ENCODE data around the gene LRRC1. TPM values are rescaled to one million over a fixed set of nuclear protein-coding genes. Genes with fewer than 3 reads are reported as not detected.

LRRC1 gene
- total RNA-seq, 1 experiment from 2014 or later = 10.3 TPM

DNA sequence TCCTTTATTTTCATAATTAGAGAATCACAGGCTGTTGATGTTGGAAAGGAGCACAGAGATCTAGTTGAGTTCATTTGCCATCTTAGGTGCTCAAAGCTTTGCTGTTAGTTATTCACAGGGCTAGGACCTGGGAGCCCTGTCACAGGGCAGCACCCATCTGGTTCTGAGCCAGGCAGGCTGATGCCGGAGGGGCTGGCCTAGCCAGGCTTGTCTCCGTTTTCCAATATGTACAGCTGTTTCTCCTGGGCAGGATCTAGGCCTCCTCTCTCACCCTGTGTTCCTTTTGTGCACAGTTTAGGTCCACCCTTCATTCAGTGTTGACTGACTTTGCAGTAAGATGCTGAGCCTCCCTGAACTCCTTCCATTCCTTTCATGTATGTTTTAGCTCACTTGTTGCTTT is 33.4 kb downstream of the LRRC1 start:
- no peak overlapping the region for H3K9ac ChIP-seq (ENCODE audit: extremely low read depth, insufficient read length, low read length)
- H3K14ac ChIP-seq (ENCODE audit: insufficient read depth, low read length) = no peak overlapping the region
- no peak for DNase-seq
- no peak overlapping the region for H4K5ac ChIP-seq (ENCODE audit: insufficient read length, low read depth, low read length)
- no peak overlapping the region for H3K56ac ChIP-seq (ENCODE audit: insufficient read length, low read depth, low read length)
- H3K79me1 ChIP-seq (ENCODE audit: insufficient read depth, low read depth, low read length, poor library complexity, severe bottlenecking) = no peaks in the 10 kb centered on the region
- peaks cover 3% of the 10 kb centered on the region; the same call in 1 of the 2 replicates for H3K79me2 ChIP-seq (ENCODE audit: insufficient read depth, low read length)
- no peak overlapping the region for H3T11ph ChIP-seq (ENCODE audit: low read length)
- no peak overlapping the region; the same call in 1 of the 2 replicates for H3K4ac ChIP-seq (ENCODE audit: low read depth, low read length)
- H3K18ac ChIP-seq (ENCODE audit: insufficient read length, low read depth, low read length) = peak overlapping the region; percentile 34
- WGBS (ENCODE audit: extremely low coverage, insufficient read length, low lambda C conversion rate) = no CpG with 5 or more reads among the region's 2 CpGs
- no peak overlapping the region for H3K23ac ChIP-seq (ENCODE audit: insufficient read length, low read depth, low read length)
- Mint-ChIP-seq H3K4me3 (no peak overlapping the region), H3K27me3 (ENCODE audit: low read depth) (no peaks in the 10 kb centered on the region), H3K4me1 (peaks cover 32 to 33% of the 10 kb centered on the region in 2 experiments), H3K36me3 (ENCODE audit: insufficient read depth in 1 of 3, low read depth in 3 of 3) (no peaks in the 10 kb centered on the region), H3K9me3 (no peaks in the 10 kb centered on the region), H3K27ac (peak overlapping the region in 1 of 3 experiments; percentile 53; a peak in 1 of 7 replicates)
- H4K91ac ChIP-seq (ENCODE audit: insufficient read length, low read depth, low read length) = no peak overlapping the region
- no peak overlapping the region for H2BK20ac ChIP-seq (ENCODE audit: low read depth, low read length, poor library complexity, severe bottlenecking)
- no peak overlapping the region for H3K4me2 ChIP-seq (ENCODE audit: insufficient read depth, insufficient read length, low read length)
- H3K27ac ChIP-seq (ENCODE audit: insufficient read length, low read depth, low read length) = no peak overlapping the region
- peaks cover 10% of the 10 kb centered on the region for H3K4me1 ChIP-seq (ENCODE audit: insufficient read depth, low read length)
- no peaks in the 10 kb centered on the region for H3K23me2 ChIP-seq (ENCODE audit: insufficient read length, low read depth, low read length, poor library complexity, severe bottlenecking)
- no peaks in the 10 kb centered on the region for H3K27me3 ChIP-seq (ENCODE audit: insufficient read depth, low read length)
- no peaks in the 10 kb centered on the region for H3K9me3 ChIP-seq (ENCODE audit: control insufficient read depth, low read depth, low read length)
- H2BK15ac ChIP-seq (ENCODE audit: low read depth, low read length) = no peak overlapping the region
- peaks cover 2% of the 10 kb centered on the region for H4K20me1 ChIP-seq (ENCODE audit: control insufficient read depth, insufficient read depth, insufficient read length)
- H2BK120ac ChIP-seq (ENCODE audit: low read depth, low read length, poor library complexity, severe bottlenecking) = no peak overlapping the region
- no peak overlapping the region for H2AFZ ChIP-seq (ENCODE audit: low read length)
- H4K8ac ChIP-seq (replicated peaks; ENCODE audit: insufficient read length, low read depth, low read length) = no peak overlapping the region
- H2BK12ac ChIP-seq (ENCODE audit: insufficient read length, low read depth, low read length) = no peak overlapping the region
- no peak overlapping the region for H2AK5ac ChIP-seq (ENCODE audit: insufficient read length, low read length)
- no peak overlapping the region for H2BK5ac ChIP-seq (ENCODE audit: insufficient read length, low read length)
- TF ChIP-seq, protein P1, sequence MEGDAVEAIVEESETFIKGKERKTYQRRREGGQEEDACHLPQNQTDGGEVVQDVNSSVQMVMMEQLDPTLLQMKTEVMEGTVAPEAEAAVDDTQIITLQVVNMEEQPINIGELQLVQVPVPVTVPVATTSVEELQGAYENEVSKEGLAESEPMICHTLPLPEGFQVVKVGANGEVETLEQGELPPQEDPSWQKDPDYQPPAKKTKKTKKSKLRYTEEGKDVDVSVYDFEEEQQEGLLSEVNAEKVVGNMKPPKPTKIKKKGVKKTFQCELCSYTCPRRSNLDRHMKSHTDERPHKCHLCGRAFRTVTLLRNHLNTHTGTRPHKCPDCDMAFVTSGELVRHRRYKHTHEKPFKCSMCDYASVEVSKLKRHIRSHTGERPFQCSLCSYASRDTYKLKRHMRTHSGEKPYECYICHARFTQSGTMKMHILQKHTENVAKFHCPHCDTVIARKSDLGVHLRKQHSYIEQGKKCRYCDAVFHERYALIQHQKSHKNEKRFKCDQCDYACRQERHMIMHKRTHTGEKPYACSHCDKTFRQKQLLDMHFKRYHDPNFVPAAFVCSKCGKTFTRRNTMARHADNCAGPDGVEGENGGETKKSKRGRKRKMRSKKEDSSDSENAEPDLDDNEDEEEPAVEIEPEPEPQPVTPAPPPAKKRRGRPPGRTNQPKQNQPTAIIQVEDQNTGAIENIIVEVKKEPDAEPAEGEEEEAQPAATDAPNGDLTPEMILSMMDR (conservative IDR thresholded peaks at IDR 0.05) = no peak

Measured in H9 (cell line).